ENCODE results near the gene OVOL2.
"Not testable (repeated sequence)": the region's sequence is repeated elsewhere in the genome, so short reads cannot be mapped to it uniquely, and the experiment has no call there.

The OVOL2 gene

DNA sequence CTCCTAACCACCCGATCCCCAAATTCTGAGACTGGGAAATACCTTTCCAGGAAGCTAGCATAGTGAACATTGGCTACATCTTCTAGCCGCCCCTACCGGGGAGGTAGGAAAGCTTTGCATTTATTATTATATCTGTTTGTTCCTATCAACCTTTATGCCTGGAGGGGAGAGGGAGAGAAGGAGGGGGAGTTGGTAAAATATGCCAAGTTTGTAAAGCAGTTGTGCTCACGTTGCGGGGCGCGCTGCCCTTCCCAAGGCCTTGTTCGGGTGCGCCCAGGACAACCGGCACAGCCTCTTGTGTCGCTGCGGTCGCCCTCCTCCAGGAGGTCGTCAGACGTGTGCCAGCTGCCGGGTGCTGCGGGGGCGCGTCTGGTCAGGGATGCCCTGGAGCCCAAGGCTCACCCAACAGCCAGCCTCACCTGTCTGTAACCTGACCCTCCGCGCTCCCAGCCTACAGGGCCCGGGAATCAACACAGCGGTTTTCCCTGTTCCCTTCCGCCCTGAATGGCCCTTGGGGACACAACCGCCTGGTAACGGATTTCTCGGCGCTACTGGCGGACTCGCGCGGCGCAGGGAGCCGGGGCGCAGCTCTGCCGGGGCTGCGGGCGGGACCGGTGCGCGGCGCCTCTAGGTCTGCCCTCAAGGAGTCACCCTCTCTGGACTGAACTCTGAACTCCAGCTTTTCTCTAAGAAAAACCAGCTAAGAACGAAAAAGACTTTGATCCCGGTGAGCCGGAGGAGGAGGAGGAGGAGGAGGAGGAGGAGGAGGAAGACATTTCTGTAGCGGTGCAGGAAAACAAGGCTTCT lies 1.1 kb upstream of the OVOL2 start:
- in situ Hi-C loops (cut with MboI; ENCODE audit: low sequenced_read_pairs) = no loop called here

DNA sequence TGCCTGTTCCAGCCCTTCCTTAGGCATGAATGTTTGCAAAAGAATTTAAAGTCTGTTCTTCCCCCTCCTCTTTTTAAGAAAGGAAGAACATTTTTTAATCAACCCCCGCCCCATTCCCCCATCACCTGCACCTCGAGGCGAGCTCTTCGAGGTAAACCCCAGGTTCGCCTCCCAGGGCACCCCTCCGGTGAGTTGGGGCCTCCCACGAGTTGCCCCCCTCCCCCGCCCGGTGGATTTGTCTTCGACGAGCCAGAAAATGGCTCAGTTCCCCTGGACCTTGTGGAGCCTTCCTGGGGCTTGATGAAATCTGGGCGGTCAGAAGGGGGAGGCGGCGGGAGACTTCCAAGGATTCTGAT lies 256 bp upstream of the OVOL2 start:
- in situ Hi-C loops (cut with MboI; ENCODE audit: low sequenced_read_pairs) = no loop called here

DNA sequence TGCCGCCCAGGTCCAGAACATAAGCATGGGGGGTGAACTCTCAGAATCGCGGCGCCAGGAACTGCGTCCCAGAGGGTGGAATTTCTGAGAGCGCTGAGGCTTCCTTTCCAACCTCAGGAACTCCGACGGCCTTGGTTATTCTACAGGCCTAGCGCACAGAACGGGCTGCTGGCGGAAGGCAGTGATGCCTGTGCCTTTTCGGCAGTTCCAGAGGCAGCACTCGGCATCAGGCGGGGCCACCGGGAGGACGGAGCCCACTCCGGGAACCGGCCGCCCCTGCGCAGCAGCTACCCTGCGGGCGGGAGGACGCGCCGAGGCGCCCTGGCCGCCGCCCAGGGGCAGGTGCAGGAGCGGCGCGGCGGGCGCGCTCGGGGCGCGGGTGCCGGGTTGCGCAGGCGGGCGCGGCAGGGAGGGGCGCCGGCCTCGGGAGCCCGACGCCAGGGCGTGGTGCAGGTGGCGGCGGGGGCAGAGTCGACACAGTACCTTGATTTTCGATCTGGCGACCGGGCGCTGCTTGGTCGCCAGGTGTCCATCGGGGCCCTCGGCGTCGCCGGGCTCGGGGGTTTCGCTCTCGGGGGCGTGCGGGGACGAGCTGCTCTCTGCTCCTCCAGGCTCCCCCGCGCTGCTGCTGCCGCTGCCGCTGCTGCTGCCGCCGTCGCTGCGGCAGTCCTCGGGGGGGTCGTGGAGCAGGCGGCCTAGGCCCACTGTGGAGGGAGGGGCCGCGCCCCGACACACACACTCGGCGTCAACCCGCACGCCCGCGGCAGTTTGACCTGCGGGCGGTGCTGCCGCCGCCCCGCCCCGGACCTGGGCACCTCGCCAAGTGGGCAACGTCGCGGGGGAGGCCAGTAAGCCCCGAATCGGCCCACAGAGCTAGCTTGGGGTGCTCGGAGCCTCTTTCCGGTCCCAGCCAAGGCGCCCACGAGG lies 1.3 kb downstream of the OVOL2 start:
- in situ Hi-C loops (cut with MboI; ENCODE audit: low sequenced_read_pairs) = no loop called here

DNA sequence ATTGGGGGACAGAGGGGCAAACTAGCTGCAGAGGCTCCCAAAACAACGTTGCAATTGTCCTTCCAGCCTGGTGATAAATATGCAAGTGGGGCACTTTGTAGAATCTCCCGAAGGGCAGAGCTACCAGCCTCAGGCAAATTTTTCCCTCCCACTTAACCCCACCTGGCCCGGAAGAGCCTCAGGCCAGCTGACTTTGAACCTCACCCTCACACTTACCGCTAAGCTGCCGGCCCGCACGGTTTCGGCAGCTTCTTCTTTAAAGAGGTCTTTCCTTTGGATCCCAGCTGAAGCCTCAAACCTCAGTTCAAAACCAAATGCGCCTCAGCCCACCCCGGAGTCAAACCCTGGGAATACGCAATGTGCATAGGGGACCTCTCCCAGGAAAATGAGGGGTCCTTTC lies 2.5 kb downstream of the OVOL2 start:
- in situ Hi-C loops (cut with MboI; ENCODE audit: low sequenced_read_pairs) = no loop called here

DNA sequence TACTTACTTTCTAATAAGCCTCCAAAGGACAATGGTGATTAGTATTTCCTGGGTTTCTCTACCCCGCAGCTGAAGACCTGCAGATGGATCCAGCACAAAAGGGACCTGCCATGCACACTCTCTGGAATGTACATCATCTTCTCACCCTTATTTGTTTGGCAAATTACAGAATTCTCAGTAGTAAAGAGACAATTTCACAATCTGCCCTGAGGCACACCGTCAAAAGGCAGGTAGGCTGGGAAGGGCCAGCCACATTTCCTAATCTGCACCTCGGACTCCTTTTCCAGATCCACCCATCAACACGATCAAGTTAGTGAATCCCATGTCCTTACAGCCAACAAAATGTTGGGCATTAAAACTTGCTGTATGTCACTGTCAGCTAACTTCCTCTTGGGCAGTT lies 4.9 kb downstream of the OVOL2 start:
- in situ Hi-C loops (cut with MboI; ENCODE audit: low sequenced_read_pairs) = no loop called here

DNA sequence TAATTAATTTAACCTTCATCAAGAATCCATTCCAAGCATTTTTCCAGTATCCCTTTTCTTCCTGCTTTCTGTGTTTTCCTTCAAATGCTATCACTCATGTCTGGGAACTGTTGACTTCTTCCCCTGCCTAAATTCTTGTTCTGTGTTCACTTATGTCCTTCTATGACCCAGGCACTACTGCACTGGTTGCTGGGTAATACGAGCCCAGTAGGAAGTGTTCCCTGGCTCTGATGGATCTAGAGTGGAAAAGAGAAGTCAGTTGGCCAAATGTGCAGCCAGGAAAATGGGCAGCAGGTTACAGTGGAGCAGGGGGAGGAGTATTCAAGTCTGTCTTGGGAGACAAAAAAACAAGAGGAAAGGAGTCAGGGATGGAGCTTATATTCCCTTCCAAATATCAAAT lies 7.1 kb downstream of the OVOL2 start:
- in situ Hi-C loops (cut with MboI; ENCODE audit: low sequenced_read_pairs) = no loop called here

DNA sequence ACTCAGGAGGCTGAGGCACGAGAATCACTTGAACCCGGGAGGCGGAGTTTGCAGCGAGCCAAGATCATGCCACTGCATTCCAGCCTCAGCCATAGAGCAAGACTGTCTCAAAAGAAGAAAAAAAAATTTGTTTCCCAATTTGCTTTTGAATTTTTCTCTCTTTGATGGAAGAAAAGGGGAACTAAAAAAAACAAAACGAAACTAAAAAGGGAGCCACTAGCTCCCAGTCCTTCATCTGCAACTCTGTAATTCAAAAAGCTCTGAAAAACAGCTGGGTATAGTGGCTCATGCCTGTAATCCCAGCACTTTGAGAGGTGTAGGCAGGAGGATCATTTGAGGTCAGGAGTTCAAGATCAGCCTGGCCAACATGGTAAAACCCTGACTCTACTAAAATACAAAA lies 9.5 kb downstream of the OVOL2 start:
- in situ Hi-C loops (cut with MboI; ENCODE audit: low sequenced_read_pairs) = no loop called here

DNA sequence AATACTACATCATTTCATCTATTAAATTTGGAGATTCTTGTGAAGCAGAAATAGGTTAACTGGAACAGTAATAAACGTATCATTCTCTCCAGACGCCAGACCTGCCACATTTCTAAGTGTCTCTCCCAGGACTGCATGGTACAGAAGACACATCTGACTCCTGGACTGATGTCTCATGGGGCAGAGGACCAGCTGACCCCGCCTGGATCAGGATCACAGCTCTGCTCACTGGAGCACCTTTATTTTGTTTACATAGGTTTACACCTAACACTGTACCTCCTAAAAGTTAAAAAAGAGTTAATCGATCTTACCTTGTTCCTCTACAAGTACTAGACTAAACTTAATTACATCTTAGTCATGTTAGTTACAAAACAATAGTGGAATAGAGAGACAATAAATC lies 11.2 kb downstream of the OVOL2 start:
- in situ Hi-C loops (cut with MboI; ENCODE audit: low sequenced_read_pairs) = no loop called here

DNA sequence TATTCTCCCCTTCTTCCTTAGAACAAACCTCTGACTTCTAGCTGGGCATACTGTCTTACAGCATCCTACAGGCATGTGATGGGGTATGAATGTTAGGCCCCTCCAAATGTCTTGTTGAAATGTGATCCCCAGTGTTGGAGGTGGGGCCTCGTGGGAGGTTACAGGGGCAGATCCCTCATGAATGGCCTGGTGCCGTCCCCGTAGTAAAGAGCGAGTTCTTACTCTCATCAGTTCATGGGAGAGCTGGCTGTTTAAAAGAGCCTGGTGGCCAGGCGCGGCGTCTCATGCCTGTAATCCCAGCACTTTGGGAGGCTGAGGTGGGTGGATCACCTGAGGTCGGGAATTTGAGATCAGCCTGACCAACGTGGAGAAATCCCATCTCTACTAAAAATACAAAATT lies 15.5 kb downstream of the OVOL2 start:
- in situ Hi-C loops (cut with MboI; ENCODE audit: low sequenced_read_pairs) = no loop called here

DNA sequence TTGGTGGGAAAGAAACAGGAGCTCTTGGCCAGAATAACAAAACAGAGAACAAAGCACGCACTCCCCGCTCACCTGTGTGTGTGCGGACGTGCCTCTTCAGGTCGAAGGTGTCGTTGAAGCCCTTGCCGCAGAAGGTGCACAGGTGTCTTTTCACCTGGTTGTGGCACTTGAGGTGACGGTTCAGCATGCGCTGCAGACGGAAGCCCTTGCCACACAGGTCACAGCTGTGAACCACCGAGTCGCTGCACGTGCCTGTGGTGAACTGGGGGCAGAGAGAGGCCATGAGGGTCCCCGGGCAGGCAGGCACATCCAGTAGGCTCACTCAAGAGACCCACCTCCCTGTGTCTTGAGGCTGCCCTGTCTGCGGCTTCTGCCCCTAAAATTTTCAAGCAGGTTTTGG lies 16.3 kb downstream of the OVOL2 start:
- in situ Hi-C loops (cut with MboI; ENCODE audit: low sequenced_read_pairs) = no loop called here

DNA sequence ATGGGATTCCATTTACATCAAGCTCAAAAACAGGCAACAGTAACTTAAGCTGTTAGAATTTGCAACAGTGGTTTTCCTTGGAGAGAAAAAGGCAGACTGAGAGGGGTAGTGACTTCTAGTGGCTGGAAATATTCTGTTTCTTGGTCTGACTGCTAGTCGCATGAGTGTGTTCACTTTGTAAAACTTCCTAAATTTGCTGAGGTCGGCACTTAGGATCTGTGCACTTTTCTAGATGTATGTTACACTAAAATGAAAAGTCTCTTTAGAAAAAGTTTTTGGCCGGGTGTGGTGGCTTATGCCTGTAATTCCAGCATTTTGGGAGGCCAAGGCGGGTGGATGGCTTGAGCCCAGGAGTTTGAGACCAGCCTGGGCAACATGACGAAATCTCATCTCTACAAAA lies 18.7 kb downstream of the OVOL2 start:
- in situ Hi-C loops (cut with MboI; ENCODE audit: low sequenced_read_pairs) = no loop called here

DNA sequence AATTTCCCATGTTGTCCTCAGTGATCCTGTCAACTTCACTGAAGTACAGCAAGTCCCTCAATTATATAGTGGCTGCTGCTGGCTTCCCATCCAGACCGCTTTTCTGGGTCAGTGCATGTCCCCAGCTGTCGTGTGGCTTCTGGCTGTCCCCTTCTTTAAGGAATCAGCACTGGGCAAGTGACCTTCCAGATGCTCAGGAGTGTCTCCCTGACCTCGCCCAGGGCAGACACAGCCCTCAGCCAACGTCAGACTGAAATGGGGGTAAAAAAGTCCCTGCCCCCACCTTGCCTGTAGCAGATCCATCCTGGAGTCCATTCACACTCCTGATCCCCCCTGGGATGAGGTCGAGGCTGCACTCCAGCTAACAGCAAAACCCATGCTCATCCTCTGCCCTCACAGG lies 23.7 kb downstream of the OVOL2 start:
- in situ Hi-C loops (cut with MboI; ENCODE audit: low sequenced_read_pairs) = no loop called here

DNA sequence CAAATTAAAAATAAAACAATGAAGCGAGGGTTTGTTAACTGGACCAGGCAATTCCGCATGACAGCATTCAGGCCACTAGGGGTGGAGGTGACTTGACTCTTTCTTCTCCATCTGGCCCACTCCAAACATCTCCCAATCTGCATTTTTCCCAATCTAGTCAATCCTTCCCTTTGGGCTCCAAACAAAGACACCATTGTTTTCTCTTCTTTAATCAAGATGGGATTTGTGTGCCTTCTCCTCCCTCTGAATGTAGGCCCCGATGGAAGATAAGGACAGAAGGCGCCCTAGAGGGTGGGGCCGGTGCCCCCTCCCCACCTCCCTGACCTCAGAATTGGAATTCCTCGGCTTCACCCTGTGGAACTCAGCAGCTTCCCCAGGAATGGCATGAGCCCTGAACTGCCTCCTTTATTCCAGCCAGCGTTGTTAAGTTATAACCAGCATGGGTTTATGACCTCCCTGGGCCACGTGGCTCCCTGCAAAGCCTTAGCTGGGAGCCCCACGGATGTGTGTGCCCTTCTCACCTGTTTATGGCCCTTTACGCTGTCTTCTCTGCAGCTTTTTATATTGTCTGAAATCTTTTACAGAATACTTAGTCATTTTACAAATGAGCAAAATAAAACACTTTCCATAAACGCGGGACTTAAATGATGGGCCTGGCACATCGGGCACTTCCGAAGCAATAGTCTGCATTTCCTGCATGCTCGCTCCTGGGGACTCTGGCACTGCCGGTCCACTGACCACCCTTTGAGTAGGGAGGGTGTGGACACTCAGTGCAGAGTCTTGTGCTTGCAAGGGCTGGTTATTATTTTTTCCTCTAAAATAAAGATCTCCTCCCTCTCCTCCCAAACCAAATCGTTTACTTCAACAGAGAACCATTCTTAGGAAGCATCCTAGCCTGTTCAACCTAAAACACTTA lies 24.5 kb downstream of the OVOL2 start:
- in situ Hi-C loops (cut with MboI; ENCODE audit: low sequenced_read_pairs) = no loop called here

DNA sequence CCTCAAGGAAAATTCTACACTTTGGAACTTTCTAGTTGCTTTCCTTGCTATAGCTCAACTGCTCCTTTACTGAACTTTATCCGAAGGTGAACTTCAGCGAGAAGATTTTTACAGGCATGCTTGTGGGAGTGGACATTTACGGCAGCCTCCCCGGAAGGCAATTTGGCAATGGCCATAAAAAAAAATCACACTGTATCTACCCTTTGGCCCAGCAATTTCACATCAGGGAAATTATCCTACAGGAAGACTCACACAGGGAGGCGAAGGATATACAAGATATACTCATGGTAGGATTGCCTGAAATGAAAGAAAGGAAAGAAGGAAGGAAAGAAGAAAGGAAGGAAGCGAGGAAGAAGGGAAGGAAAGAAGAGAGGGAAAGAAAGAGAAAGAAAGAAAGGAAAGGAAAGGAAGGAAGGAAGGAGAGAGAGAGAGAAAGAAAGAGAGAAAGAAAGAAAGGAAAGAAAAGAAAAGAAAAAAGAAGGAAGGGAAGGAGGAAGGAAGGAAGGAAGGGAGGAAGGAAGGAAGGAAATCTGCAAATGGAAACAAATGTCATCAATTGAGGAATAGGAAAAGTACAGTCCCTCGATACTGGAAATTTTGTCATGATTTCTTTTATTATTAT lies 25.7 kb downstream of the OVOL2 start:
- in situ Hi-C loops (cut with MboI; ENCODE audit: low sequenced_read_pairs) = no loop called here

DNA sequence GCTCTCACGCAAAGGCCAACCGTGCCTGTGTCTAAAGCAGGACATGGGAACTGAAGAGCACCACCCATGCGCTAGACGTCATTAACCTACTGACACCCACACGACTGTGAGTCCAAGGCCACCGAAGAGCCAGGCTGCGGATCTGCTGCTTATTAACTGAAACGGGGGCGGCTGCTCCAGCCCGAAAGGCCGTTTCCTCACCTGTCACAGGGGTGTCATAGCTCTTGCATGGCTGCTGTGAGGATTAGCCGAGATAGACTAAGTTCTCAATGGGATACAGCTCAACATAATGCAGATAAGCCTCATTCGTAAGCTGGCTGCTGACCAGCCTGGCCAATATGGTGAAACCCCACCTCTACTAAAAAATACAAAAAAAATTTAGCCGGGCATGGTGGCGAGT lies 26.7 kb downstream of the OVOL2 start:
- in situ Hi-C loops (cut with MboI; ENCODE audit: low sequenced_read_pairs) = no loop called here

DNA sequence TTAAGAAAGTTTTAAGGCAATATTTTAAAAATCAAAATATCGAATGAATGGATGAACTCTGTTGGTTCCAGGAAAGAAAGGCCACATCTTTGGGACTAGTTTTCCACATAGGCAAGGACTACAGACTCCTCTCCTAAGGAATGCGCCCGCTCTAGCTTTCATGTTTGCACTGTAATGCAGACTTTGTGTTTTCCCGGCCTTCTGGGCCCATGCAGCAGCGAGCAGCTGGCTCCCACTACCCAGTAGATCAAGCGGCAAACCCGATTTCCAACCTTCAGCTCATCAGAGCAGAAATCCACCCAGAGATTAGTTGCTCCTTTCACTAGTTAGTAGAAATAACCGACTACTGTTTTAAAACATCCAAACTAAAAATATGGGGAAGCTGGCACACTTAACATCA lies 27.7 kb downstream of the OVOL2 start:
- in situ Hi-C loops (cut with MboI; ENCODE audit: low sequenced_read_pairs) = no loop called here

DNA sequence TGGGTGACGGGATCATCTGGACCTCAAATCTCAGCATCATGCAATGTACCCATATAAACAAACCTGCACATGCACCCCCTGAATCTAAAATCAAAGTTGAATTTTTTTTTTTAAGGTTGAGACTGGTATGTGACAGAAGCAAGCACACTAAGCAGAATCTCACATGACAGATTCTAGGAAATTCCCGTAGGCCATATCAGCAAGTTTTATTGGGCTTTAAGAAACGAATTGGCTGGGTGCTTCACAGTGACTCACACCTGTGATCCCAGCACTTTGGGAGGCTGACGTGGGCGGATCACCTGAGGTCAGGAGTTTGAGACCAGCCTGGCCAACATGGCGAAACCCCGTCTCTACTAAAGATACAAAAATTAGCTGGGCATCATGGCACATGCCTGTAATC lies 30.7 kb downstream of the OVOL2 start:
- in situ Hi-C loops (cut with MboI; ENCODE audit: low sequenced_read_pairs) = not testable (repeated sequence)

DNA sequence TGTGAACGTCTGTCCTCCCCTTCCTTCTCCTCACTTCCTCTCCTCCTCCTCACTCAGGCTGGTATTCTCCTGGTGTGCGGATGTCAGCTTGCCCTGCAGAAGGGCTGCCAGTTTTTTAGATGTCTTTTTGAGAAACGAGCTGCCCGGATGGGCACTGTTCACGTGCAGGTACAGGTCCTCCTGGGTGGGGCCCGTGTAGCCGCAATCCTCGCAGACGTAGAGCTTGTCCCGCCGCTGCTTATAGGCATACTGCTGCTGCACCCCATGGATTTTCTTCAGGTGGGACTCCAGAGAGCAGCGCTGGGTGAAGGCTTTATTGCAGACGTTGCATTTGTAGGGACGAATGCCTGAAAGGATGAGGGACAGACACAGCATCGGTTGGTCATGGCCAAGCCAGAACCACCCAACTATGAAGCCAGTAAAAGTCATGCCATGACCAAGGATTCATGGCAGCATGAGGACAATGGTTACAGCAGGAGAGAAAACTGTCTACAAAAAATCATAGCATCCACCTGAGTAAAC lies 33.0 kb downstream of the OVOL2 start:
- in situ Hi-C loops (cut with MboI; ENCODE audit: low sequenced_read_pairs) = no loop called here

DNA sequence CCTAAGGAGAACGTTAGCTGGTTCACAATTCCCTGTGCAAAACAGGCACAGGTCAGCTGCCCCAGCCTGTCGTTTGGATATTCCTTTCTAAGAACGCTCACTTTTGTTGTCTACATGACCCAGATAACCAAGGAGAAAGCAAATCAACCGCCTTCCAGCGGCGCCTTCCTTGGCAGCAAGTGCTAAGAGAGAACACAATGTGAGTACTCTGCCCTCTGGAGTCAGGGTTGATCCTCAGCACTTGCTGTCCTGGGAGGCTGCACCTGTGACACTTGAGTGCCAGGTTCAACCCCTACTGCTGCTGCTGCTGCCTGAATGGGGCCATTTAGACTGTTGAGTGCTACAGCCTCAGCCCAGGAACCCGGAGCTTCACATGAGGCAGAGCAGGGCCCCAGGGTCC lies 36.8 kb downstream of the OVOL2 start:
- in situ Hi-C loops (cut with MboI; ENCODE audit: low sequenced_read_pairs) = no loop called here

DNA sequence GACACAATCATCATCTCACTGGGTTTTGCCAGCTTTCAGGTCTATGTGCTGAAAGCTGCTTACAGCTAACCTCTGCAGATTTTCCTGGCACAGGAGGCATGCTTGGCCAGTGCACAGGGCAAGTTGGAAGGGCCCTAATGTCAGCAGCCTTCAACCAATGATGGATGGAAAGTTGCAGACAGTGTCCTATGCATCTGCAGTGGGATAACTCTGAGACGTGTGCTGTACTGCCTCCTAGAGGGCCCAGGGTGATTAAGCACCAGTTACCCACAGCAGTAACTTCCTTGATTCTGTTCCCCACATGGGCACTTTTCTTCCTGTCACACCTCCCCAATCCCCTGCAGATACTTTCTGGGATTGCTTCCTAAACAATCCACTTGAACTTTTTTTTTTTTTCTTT lies 38.6 kb downstream of the OVOL2 start:
- in situ Hi-C loops (cut with MboI; ENCODE audit: low sequenced_read_pairs) = no loop called here

DNA sequence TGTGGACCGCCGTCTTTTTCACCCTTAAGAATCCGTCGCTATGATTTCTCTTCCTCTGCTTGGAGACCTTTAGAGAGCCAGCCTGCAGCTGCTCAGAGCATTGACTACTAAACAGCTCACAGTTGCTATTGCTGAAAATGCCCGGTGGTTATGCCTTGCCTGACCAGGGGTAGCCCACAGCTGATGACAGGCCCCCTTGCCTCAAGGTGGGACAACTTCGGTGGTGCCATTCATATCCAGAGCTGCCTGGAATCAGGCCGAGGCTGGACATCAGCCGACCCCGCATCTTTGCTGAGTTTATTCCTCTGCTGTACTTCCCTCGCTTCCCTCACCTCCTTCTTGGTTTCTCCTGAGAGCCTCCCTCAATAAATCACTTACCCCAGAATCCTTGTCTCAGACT lies 39.6 kb downstream of the OVOL2 start:
- in situ Hi-C loops (cut with MboI; ENCODE audit: low sequenced_read_pairs) = no loop called here
